NK-92 (cell line): ENCODE measurements around the gene AGBL4.

Source experiments
- DNase-seq: peaks from one replicate; lab custom pipeline; 2025; ENCODE audit not compliant: unreplicated experiment; lab: John Stamatoyannopoulos, UW

Gene AGBL4

GRCh38 chr1:49723662-49724061 lies 300.1 kb downstream of the AGBL4 start:
- no peak for DNase-seq

GRCh38 chr1:49694251-49694827 lies 329.4 kb downstream of the AGBL4 start:
- DNase-seq, result no peak

GRCh38 chr1:49686107-49686506 lies 337.6 kb downstream of the AGBL4 start:
- no peak for DNase-seq

GRCh38 chr1:49677706-49678105 lies 346.0 kb downstream of the AGBL4 start:
- DNase-seq, result no peak

GRCh38 chr1:49651136-49651535 lies 372.6 kb downstream of the AGBL4 start:
- DNase-seq, result no peak

GRCh38 chr1:49630156-49630555 lies 393.6 kb downstream of the AGBL4 start:
- no peak for DNase-seq

- no peak for DNase-seq
Measured at GRCh38 chr1:49627781-49628180, 396.0 kb downstream of the AGBL4 start.

GRCh38 chr1:49626472-49626871 lies 397.3 kb downstream of the AGBL4 start:
- no peak for DNase-seq

- DNase-seq, result no peak
Measured at GRCh38 chr1:49622877-49623276, 400.9 kb downstream of the AGBL4 start.

- no peak for DNase-seq
Measured at GRCh38 chr1:49606082-49606481, 417.7 kb downstream of the AGBL4 start.

GRCh38 chr1:49597436-49597835 lies 426.3 kb downstream of the AGBL4 start:
- no peak for DNase-seq

GRCh38 chr1:49576327-49576901 lies 447.3 kb downstream of the AGBL4 start:
- DNase-seq, result no peak

GRCh38 chr1:49556676-49557234 lies 467.0 kb downstream of the AGBL4 start:
- DNase-seq, result no peak

- no peak for DNase-seq
Measured at GRCh38 chr1:49552101-49552500, 471.7 kb downstream of the AGBL4 start.

GRCh38 chr1:49544615-49545014 lies 479.1 kb downstream of the AGBL4 start:
- DNase-seq, result no peak

GRCh38 chr1:49541096-49541752 lies 482.5 kb downstream of the AGBL4 start:
- no peak for DNase-seq

GRCh38 chr1:49527606-49528305 lies 496.0 kb downstream of the AGBL4 start:
- DNase-seq, result no peak

- DNase-seq, result no peak
Measured at GRCh38 chr1:49526672-49527071, 497.1 kb downstream of the AGBL4 start.

- no peak for DNase-seq
Measured at GRCh38 chr1:49523764-49524163, 500.0 kb downstream of the AGBL4 start.

- DNase-seq, result no peak
Measured at GRCh38 chr1:49466961-49467360, 556.8 kb downstream of the AGBL4 start.

- no peak for DNase-seq
Measured at GRCh38 chr1:49465486-49466185, 558.1 kb downstream of the AGBL4 start.
